ENCODE data around the gene DUS1L.

Gene DUS1L

DNA sequence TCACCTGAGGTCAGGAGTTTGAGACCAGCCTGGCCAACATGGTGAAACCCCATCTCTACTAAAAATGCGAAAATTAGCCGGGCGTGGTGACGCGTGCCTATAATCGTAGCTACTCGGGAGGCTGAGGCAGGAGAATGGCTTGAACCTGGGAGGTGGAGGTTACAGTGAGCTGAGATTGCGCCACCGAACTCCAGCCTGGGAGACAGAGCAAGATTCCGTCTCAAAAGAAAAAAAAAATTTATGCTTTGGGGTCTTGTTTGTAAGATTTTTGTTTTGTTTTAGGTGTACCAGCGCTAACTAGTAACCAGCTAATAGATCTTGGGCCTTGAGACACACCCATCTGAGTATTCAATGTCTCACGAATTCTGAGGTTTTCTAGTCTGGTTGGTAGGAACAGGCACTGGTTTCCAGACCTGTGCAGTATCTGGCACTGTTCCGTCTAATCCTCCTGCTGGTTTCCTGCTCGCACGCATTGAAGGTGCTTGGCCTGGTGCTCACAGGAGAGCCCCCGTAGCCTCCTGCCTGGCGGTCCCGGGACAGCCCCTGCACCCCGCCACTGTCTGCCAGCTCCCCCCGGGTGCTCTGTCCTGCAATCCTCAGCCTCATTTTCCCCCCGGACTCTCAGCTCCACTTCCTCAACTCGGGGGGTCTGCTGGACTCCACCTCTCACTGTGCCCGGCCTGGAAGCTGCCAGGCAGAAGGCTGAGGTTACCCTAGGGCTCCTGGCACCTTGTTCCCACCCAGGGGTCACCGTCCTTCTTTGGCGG, 10.6 kb upstream of the DUS1L start:
- no peak for DNase-seq (ENCODE audit: low spot score)

DNA sequence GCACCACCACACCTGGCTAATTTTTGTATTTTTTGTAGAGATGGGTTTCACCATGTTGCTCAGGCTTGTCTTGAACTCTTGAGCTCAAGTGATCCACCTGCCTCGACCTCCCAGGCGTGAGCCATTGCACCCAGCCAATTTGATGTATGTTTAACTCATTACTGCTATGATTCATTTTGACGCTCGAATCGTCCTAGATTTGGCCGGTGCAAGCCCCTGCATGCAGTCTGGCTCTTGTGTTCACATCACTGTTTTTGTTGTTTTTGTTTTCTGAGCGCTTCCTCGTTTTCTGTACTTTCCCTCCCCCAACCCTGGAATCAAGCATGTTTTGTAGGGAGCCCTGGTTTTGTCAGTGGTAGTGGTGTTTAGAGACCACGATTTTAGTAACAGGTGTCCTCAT, 7.8 kb upstream of the DUS1L start:
- DNase-seq (ENCODE audit: low spot score) = no peak

DNA sequence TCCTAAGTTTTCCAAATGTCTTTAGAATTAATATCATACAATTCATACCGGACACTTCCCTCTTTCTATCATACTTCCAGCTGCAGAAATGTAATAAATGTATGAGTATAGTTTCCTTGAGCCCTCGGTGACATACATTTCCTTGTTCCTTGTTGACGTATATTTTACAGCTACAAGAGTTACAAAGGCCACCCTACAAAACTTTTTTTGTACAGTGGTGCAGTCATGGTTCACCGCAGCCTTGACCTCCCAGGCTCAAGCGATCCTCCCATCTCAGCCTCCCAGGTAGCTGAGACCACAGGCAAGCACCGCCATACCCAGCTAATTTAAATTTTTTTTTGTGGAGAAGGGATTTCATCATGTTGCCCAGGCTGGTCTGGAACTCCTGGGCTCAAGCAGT, 7.2 kb upstream of the DUS1L start:
- DNase-seq (ENCODE audit: low spot score) = no peak

DNA sequence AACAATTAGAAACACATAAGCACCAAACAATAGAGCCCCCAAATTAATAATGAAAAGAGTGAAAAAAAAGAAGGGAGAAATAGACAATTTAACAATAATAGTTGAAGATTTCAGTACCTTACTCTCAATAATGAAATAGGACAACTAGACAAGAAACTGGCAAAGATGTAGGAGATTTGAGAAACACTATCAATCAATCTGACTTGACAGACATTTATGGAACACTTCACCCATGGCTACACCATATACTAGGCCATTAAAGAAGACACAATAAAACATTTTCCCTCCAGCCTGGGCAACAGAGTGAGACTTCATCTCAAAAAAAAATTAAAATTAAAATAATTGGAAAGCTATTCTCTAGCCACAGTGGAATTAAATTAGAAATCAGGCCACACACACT, 5.0 kb upstream of the DUS1L start:
- no peak for DNase-seq (ENCODE audit: low spot score)

DNA sequence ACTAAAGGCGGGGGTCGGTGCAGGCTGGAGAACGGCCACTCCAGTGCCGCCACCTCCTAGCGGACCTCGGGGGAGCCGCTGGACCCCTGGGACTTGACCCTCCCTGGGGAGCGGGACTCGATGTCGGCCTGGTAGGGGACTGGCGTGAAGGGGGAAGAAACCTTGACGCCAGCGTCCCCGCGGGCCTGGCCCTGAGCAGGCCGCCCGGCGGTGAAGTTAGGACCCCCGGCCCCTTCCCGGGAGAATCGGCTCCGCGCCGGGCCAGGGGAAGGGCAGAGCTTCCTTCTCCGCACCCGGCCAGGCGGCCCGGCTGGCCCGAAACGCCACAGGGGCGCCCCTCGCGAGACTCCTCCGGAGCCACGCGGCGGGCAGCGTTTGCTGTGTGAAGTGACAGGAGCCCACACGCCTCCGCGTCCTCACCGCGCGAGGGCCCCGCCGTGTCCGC, 389 bp downstream of the DUS1L start:
- DNase-seq (ENCODE audit: low spot score) = no peak

DNA sequence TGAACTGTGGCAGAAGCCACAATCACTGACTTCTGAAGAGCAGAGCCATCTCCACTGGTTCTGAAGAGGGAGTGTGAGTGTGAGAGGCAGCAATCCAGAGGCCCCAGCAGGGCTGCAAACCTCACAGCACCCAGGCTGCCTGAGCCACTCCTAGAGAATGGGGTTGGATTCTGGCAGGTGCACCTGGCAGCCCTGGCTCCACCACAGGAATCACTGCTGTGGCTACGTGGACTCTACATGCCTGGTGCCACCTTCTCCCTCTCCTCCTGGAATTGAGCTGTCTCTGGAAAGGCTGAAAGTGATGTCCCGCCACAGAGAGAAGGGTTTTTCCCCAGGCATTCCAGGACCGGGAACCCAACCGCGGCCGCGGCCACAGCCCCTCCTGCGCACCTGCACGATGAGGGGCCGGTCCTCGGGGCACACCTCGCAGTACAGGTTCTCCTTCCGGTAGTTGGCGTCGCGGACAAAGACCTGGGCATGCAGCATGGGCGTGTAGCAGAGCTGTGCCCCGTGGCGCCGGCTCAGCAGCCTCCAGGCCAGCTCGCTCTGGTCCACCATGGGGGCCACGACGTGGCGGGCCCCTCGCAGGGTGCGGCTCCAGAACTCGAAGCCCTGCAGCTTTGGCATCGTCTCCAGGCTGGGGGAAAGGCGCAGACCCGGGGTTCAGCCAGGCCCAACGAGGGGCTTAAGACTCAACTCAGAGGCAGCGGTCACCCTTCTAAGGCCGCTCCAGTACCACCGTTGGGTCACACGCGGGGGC, 991 bp downstream of the DUS1L start:
- DNase-seq (ENCODE audit: low spot score) = no peak

DNA sequence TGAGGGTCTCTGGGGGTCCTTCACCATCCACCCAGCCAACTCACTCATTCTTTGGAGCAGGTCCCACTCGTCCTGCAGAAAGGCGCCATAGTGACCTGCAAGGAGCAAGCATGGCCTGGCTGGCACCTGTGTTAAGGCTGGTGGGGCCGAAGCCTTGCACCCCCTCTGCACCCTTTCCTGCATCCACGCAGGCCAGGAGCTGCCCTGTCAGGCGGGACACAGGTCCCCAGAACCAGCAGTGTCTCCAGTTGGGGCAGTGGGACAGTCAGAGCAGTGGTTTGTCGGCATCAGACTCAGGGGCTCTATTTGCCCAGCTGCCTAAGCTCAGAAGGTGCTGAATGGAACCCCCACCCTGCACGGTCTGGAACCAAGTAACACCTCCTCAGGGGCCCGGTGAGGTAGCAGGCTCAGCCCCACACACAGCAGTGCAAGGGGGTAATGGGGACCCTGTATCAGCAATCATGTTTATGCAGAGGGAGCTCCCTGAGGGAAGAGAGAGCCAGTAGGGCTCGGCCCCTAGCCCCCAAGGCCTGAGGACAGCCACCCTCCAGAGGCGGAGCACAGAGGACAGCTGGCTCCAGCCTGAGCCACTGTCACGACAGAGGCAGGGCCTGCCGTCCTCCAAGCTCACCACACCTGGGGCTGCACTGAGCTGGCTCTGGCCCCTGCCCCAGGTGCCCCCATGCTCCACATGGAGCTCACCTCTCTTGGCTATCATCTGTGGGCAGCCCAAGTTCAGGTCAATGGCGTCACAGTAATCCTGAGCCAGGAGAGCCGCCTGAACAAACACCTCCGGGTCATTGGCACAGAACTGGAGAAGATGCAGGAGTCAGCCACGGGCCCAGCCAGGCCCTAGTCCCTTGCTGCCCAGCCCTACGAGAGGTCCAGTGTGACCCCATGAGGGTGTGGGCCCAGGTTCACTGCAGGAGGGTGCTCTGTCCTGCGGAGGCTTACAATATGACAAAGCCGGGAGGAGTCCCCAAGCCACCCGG, 1.9 kb downstream of the DUS1L start:
- no peak for DNase-seq (ENCODE audit: low spot score)

DNA sequence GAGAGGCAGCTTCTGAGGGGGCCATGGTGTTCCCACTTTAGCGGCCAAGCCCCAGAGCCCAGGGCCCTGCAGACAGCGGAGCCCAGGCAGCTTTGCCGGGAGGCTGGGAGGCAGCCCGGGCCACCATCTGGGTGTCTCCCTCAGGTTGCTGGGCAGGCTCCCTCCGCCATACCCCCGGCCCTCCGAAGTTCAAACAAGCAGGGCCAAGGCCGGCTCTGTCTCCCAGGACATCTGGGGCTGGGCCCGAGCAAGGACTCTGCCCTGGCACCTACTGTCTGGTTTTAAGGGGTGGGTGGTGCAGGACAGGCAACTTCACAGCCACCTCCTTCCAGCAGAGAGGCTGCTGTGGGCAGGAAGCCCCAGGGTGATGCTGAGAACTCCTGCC, 2.6 kb downstream of the DUS1L start:
- no peak for DNase-seq (ENCODE audit: low spot score)

DNA sequence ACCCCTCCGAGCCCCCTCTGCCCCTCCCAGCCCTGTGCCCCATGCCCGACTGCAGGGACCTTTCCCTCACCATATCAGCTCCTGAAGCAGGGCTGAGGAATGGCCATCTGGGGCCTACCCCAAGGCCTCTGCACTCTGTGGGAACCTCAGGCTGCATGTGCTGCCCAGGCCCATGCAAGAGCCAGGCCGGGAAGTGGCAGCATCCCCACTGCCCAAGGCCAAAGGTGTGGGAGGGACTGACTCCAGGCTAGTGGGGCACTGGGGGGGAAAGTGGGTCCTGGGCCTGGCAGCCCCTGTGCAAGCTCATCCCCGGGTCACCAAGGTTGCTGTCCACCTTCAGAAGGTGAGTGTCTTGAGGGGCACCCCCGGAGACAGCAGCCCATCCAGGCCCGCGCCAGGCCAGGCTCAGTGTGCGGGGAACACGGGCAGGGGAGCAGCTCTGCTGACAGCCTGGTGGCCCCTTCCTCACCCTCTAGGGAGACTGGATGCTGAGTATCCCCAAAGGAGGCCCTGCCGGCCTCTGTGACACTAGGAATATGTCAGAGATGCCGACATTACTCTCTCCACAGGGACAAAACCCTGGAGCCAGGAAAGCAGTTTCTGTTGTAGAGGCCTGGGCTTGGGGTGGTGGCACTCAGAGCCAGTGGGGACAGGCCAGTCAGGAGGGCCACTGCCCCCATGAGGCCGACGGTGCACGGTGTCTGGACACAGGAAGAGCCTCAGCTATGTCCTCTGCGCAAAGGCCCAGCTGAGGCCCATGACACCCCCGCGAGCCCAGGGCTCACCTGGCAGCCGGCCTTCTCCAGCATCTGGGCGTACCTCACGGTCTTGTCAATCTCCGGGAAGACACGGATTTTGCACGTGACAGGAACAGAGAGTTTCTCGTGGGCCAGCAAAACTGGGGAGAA, 3.3 kb downstream of the DUS1L start:
- DNase-seq (ENCODE audit: low spot score) = no peak

DNA sequence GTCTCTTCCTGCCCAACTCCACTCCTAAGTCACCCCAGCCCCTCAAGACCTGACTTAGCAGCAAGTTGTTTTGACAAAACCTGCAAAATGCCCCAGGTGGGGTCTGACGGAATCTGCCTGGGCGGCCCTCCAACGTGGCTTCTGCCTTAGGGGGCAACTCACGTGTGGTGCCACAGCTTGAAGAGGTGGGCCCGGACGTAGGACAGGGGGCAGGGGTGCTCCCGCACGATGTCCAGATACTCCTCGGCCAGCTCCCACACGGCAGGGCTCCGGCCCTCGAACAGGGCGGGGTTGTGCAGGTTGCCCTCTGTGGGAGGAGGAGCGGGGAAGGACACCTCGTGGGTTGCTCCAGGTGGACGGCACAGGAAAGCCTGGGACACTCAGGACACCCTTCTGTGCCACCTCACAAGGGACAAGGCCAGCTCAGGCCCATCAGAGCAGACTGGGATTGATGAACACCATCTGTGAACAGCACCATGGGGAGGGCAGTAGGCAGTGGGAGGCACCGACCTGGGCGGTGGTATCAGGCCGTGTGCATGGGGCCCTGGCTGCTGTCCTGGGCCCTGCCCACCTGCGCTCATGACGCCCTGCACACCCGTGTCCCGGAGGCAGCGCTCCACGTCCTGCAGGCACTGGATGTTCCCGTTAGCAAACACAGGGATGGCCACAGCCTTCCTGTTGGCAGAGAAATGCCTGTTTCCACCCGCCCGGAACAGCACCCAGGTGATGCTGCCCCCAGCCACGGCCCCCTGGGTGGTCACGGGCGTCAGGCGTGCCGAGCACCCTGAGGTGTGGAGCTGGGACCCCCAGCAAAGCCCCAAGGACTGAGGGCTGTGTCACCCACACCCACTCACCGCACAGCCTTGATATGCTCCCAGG, 4.3 kb downstream of the DUS1L start:
- no peak for DNase-seq (ENCODE audit: low spot score)

DNA sequence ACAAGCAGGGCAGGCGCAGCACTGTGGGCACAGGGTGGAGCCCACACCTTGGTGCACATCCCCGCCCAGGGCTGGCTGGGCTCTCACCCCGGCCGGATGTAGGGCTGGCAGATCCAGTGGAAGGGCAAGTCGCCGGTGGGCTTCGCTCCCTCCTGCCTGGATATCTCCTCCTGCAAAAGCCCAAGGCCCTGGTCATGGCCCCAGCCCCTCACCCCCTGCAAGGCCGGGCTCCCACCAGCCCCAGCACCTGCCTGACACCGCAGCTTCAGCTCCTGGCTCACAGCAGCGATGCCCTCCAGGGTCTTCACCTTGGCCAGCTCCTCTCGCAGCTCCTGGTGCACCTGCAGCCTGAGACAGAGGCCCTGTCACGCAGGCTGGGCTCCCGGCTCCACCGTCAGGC, 5.0 kb downstream of the DUS1L start:
- no peak for DNase-seq (ENCODE audit: low spot score)

DNA sequence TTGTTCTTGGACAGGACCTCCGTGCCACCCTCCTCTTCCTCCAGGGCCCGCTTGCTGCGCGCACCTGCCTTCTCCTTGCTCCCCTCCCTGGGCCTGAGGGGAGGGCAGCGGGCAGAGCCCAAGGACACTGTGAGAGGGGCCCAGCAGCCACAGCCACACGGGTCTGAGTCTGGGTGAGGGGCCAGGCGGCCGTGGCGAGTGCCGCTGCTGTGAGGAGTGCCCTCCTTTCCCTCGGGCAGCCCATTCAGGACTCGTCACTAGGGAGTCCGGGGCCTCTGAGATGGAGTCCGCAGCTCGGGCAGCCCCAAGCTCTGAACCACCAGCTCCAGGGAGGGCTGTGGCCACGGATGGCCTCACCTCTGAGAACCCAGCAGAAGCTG, 5.6 kb downstream of the DUS1L start:
- DNase-seq (ENCODE audit: low spot score) = no peak

DNA sequence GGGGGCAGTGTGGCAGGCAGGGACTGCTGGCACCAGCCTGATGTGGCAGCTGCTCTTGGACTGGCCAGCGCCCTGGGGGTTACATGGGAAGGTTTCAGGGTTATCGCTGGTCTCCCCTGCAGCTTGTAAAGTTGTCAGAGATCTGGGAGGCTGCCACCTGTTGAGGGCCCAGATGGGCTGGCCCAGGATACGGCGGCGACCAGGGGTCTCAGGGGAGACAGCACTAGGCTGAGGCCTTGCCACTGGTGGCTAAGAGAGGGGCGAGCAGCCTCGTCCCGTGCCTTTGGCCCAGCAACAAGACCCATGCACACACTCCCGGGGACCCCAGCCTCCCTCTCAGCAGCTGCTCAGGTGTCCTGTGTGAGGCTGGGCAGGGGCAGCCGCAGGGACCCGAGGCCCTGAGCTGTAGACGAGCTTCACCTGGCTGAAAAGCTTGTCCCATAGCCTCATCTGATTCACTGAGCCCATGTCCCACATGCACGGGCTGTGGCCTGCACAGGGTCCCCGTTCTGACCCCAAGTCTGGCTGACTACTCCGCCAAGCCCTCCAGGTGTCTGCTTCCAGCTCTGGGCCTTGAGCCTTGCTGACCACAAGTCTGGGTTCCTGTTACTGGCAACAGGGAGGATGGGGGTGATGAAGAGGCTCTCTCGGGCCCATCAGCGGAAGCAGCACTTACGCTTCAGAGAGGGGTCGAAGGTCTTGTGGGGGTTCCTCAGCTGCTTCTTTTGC, 6.2 kb downstream of the DUS1L start:
- DNase-seq (ENCODE audit: low spot score) = no peak

DNA sequence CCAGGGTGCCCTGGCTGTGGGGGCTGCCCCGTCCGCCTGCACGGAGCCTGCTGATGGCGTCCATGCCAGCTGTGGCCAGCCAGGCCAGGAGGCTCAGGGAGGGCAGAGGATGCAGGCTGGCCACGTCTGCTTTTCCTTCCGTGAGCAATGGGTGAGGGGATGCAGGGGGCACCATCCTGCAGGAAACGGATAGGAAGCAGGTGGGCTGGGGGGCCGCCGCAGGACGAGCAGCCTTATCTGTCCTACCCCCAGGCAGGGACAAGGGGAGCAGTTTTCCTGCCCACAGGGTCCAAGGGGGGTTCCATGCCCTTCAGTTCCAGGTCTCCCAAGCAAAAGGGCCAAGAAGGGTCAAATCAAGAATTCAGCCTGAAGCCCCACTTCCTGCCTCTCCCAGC, 6.8 kb downstream of the DUS1L start:
- DNase-seq (ENCODE audit: low spot score) = no peak

DNA sequence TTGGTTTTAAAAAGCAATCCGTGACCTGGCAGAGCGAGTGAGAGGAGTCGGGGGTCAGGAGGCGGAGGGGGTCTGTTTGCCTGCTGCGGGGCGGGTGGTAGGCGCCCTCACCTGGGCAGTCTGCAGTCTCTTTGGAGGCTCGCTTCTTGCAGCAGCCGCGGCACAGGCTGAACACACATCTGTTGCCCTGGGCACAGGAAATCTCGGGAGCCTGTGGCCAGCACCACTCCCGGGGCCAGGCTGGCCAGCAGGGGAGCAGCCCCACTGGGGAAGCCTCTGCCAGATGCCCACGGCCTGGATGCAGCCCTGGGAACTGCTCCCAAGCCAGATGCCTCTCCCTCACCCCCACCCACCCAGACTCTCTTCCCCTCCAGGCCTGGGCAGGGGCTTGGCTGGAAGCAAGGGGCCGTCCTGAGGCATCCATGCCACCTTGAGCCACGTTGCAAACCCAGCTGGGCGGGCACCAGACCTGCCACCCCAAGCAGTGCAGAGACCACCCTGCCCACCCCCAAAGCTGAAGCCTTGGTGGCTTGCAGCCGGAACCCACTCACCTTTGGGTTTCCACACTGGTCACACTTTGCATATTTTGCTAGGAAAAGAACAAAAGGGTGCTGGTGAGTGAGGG, 7.3 kb downstream of the DUS1L start:
- no peak for DNase-seq (ENCODE audit: low spot score)

DNA sequence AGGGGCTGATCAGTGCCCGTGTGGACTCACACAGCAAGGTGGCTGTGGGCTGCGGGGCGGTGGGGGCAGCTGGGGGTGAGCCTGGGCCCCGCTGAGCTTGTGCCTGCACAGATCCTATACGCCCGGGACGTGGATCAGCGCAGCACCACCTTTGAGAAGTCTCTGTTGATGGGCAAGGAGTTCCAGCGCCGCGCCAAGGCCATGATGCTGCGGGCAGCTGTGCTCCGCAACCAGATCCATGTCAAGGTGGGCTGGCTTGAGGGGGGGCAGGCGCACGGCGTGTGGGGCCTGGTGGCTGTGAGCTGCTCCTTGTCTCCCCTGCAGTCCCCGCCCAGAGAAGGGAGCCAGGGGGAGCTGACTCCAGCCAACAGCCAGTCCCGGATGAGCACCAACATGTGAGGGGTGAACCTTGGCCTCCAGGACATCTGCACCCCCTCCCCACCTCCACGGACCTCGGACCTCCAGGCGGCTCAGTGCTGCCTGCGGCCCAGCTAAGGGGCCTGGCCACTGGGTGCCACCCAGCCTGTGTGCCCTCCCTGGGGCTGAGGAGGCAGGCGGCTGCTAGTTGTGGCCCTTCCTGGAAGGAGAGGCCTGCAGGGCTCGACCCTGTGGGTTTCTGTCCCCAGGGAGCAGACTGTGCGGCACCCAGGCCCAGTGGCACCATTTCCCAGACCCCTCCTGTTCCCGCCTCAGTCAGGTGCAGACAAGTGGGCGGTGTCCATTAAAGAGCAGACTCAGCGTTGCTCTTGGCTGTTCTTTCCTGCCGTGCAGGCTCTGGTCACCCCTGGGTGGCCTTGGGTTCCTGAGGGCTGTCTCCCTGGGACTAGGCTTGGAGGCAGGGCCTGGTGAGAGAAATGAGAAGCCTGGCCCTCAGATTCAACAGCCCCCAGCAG, 8.6 kb downstream of the DUS1L start:
- no peak for DNase-seq (ENCODE audit: low spot score)

DNA sequence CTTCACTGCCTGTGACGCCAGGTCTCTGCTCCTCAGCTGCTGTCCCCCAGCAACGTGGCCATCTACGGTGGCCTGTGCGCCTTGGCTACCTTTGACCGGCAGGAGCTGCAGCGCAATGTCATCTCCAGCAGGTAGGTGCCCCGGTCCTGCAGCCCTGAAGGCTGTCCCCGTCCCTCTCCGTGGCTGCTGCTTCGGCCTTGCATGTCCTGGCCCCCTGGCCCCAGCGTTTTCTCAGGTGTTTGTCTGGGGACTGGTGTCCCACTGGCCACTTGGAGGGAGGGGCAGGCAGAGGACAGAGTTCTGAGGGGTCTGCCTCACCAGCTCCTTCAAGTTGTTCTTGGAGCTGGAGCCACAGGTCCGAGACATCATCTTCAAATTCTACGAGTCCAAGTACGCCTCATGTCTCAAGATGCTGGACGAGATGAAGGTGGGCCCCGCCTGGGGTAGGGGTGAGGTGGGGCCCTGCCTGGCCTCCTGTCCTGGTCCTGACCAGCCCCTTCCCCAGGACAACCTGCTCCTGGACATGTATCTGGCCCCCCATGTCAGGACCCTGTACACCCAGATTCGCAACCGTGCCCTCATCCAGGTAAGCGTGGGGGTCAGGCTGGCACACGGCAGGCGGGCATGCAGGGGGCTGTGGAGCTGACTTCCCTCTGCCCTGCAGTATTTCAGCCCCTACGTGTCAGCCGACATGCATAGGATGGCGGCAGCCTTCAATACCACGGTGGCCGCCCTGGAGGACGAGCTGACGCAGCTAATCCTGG, 9.5 kb downstream of the DUS1L start:
- no peak for DNase-seq (ENCODE audit: low spot score)
